MM.1S (cell line): Measurements from ENCODE around the gene ZNHIT3.

Source experiments
- DNase-seq: peaks from one replicate; pipeline ENCODE4 v3.0.0-alpha.2; 2015
- H2AFZ ChIP-seq: fragments of 300-600 bp; sonication (generic); 2 replicates; pipeline ENCODE4 v1.6.0; 2016; ENCODE audit warnings: antibody characterized with exemption, low read length
- H3F3A ChIP-seq: fragments of 300-600 bp; sonication (generic); 2 replicates; pipeline ENCODE4 v1.6.1; 2016; ENCODE audit warnings: mild to moderate bottlenecking, antibody characterized with exemption, low read length, moderate library complexity, mixed read lengths; ENCODE audit not compliant: insufficient read depth
- H3K27ac ChIP-seq: fragments of 300-600 bp; sonication (generic); 2 replicates; pipeline ENCODE4 v1.5.1; 2016; ENCODE audit warnings: mild to moderate bottlenecking, low read length
- H3K27me3 ChIP-seq: fragments of 300-600 bp; sonication (generic); replicated peaks from 2 replicates; pipeline ENCODE4 v1.6.0; 2016; ENCODE audit warnings: low read length; ENCODE audit not compliant: insufficient read depth
- H3K36me3 ChIP-seq: fragments of 300-600 bp; sonication (generic); replicated peaks from 2 replicates; pipeline ENCODE4 v1.6.1; 2016; ENCODE audit warnings: mild to moderate bottlenecking, low read length, mixed read lengths; ENCODE audit not compliant: insufficient read depth
- H3K4me1 ChIP-seq: fragments of 300-600 bp; sonication (generic); 2 replicates; pipeline ENCODE4 v1.6.1; 2016; ENCODE audit warnings: low read length, mixed read lengths
- H3K4me2 ChIP-seq: fragments of 300-600 bp; sonication (generic); 2 replicates; pipeline ENCODE4 v1.6.0; 2016; ENCODE audit warnings: low read depth, low read length
- H3K4me3 ChIP-seq: fragments of 300-600 bp; sonication (generic); 2 replicates; pipeline ENCODE4 v1.5.1; 2016; ENCODE audit warnings: low read length, mixed read lengths
- H3K79me2 ChIP-seq: fragments of 300-600 bp; sonication (generic); 2 replicates; pipeline ENCODE4 v1.6.1; 2016; ENCODE audit warnings: mixed run types, low read length, mixed read lengths
- H3K9ac ChIP-seq: fragments of 300-600 bp; sonication (generic); 2 replicates; pipeline ENCODE4 v1.6.1; 2016; ENCODE audit warnings: low read length, mixed read lengths
- H3K9me2 ChIP-seq: fragments of 300-600 bp; sonication (generic); replicated peaks from 2 replicates; pipeline ENCODE4 v1.6.1; 2016; ENCODE audit warnings: mild to moderate bottlenecking, low read length, mixed read lengths; ENCODE audit not compliant: insufficient read depth
- H3K9me3 ChIP-seq: fragments of 300-600 bp; sonication (generic); replicated peaks from 2 replicates; pipeline ENCODE4 v1.6.1; 2016; ENCODE audit warnings: mild to moderate bottlenecking, low read length, mixed read lengths; ENCODE audit not compliant: insufficient read depth
- H4K20me1 ChIP-seq: fragments of 300-600 bp; sonication (generic); 2 replicates; pipeline ENCODE4 v1.6.1; 2016; ENCODE audit warnings: mild to moderate bottlenecking, low read length, moderate library complexity, mixed read lengths; ENCODE audit not compliant: insufficient read depth
- CTCF ChIP-seq: fragments of 300-600 bp; sonication (generic); IDR thresholded peaks from 2 replicates; pipeline ENCODE4 v1.5.1; 2016; ENCODE audit warnings: antibody characterized with exemption, low read length, mixed read lengths
- EZH2 ChIP-seq: fragments of 300-600 bp; sonication (generic); optimal IDR thresholded peaks from 2 replicates; pipeline ENCODE3; 2017; ENCODE audit warnings: low read depth, mild to moderate bottlenecking, antibody characterized with exemption, low read length, mixed read lengths
- EZH2phosphoT487 ChIP-seq: fragments of 300-600 bp; sonication (generic); IDR thresholded peaks from 2 replicates; pipeline ENCODE4 v1.6.1; 2018; ENCODE audit warnings: antibody characterized with exemption, low read length

ZNHIT3 gene

GRCh38 chr17:36459045-36459444 lies 27.4 kb upstream of the ZNHIT3 start:
- Histone ChIP-seq H3K9ac (no peak overlapping the region), H4K20me1 (no peaks in the 10 kb centered on the region), H3K27ac (no peak overlapping the region), H3K36me3 (no peaks in the 10 kb centered on the region), H2AFZ (no peak overlapping the region), H3K9me2 (no peaks in the 10 kb centered on the region), H3K4me3 (no peak overlapping the region), H3K9me3 (no peaks in the 10 kb centered on the region), H3K4me1 (no peaks in the 10 kb centered on the region), H3K27me3 (peaks cover 34% of the 10 kb centered on the region), H3F3A (no peaks in the 10 kb centered on the region), H3K79me2 (no peaks in the 10 kb centered on the region), H3K4me2 (no peak overlapping the region)
- no peak for TF ChIP-seq EZH2
- TF ChIP-seq CTCF, result no peak
- no peak for TF ChIP-seq EZH2phosphoT487
- DNase-seq, result no peak

GRCh38 chr17:36459601-36460000 lies 26.9 kb upstream of the ZNHIT3 start:
- Histone ChIP-seq H3K4me3 (no peak overlapping the region), H3K4me2 (no peak overlapping the region), H3K9ac (no peak overlapping the region), H3K27ac (no peak overlapping the region), H4K20me1 (no peaks in the 10 kb centered on the region), H3K79me2 (no peaks in the 10 kb centered on the region), H3K27me3 (peaks cover 34% of the 10 kb centered on the region), H3K9me3 (no peaks in the 10 kb centered on the region), H3K9me2 (no peaks in the 10 kb centered on the region), H3K36me3 (no peaks in the 10 kb centered on the region), H3K4me1 (no peaks in the 10 kb centered on the region), H3F3A (no peaks in the 10 kb centered on the region), H2AFZ (no peak overlapping the region)
- no peak for TF ChIP-seq EZH2
- no peak for TF ChIP-seq CTCF
- TF ChIP-seq EZH2phosphoT487, result no peak
- no peak for DNase-seq

GRCh38 chr17:36460265-36460937 lies 26.1 kb upstream of the ZNHIT3 start:
- Histone ChIP-seq H3K4me3 (no peak overlapping the region), H3K4me1 (no peaks in the 10 kb centered on the region), H3K36me3 (no peaks in the 10 kb centered on the region), H4K20me1 (no peaks in the 10 kb centered on the region), H3K27ac (no peak overlapping the region), H3K79me2 (no peaks in the 10 kb centered on the region), H3F3A (no peaks in the 10 kb centered on the region), H2AFZ (no peak overlapping the region), H3K9me3 (no peaks in the 10 kb centered on the region), H3K4me2 (no peak overlapping the region), H3K27me3 (peaks cover 34% of the 10 kb centered on the region), H3K9ac (no peak overlapping the region), H3K9me2 (no peaks in the 10 kb centered on the region)
- no peak for DNase-seq
- TF ChIP-seq EZH2, result no peak
- TF ChIP-seq CTCF, result no peak
- TF ChIP-seq EZH2phosphoT487, result no peak
